Choroid plexus epithelial cell (primary cell): ENCODE data around the gene TNNI3.
"Not testable (repeated sequence)": the region's sequence is repeated elsewhere in the genome, so short reads cannot be mapped to it uniquely, and the experiment has no call there.

Experiments used
- DNase-seq: peaks from one replicate; pipeline ENCODE4 v3.0.0-alpha.2; 2010; ENCODE audit warnings: low read depth
- H3K4me3 ChIP-seq: 2 replicates; pipeline ENCODE4 v1.5.1; 2011; ENCODE audit warnings: low read depth, mild to moderate bottlenecking, control low read depth, low read length, moderate library complexity
- CTCF ChIP-seq: conservative IDR thresholded peaks from 2 replicates; pipeline ENCODE4 v1.5.1; 2011; ENCODE audit warnings: low read depth, mild to moderate bottlenecking, control low read depth, inconsistent platforms, low read length, moderate library complexity

Gene TNNI3

GRCh38 chr19:55172741-55173140 is 15.2 kb upstream of the TNNI3 start:
- H3K4me3 ChIP-seq: no peak overlapping the region
- peak; percentile 36 for DNase-seq
- no peak for TF ChIP-seq CTCF

- not testable (repeated sequence) for DNase-seq, H3K4me3 ChIP-seq
Observed at GRCh38 chr19:55172318-55172717, 14.8 kb upstream of the TNNI3 start.

- H3K4me3 ChIP-seq: no peak overlapping the region
- TF ChIP-seq CTCF: no peak
- DNase-seq: no peak
Observed at GRCh38 chr19:55171440-55171839, 13.9 kb upstream of the TNNI3 start.

- DNase-seq: no peak
- no peak overlapping the region for H3K4me3 ChIP-seq
- no peak for TF ChIP-seq CTCF
Observed at GRCh38 chr19:55169136-55169535, 11.6 kb upstream of the TNNI3 start.

- peak within 1 kb of the TSS; percentile 63 for H3K4me3 ChIP-seq
- peak; percentile 99 for DNase-seq
- no peak for TF ChIP-seq CTCF
Observed at GRCh38 chr19:55166530-55167268, 9.2 kb upstream of the TNNI3 start, which contains the start of gene DNAAF3. TSS of gene DNAAF3 (minus strand) at chr19:55166613. CDS start at chr19:55166413, 200 bp downstream.

- DNase-seq: peak; percentile 84
- peak overlapping the region; percentile 63 for H3K4me3 ChIP-seq
- TF ChIP-seq CTCF: peak; percentile 76
Observed at GRCh38 chr19:55165952-55166529, 8.5 kb upstream of the TNNI3 start.

GRCh38 chr19:55161571-55162322 is 4.2 kb upstream of the TNNI3 start:
- DNase-seq: no peak
- TF ChIP-seq CTCF: no peak
- no peak overlapping the region for H3K4me3 ChIP-seq
